Neural progenitor cell (in vitro differentiated cells): ENCODE data around the gene LYVE1. TPM values are rescaled to one million over a fixed set of nuclear protein-coding genes. Genes with fewer than 3 reads are reported as not detected.

Experiments used
- DNase-seq: peaks from one replicate; pipeline ENCODE4 v3.0.0-alpha.2; 2016; ENCODE audit warnings: low spot score
- H2AFZ ChIP-seq: fragments of 200-600 bp; sonication (generic); replicated peaks from 2 replicates; pipeline ENCODE4 v1.6.1; 2016; ENCODE audit warnings: antibody characterized with exemption
- H3F3A ChIP-seq: fragments of 200-600 bp; sonication (generic); 2 replicates; pipeline ENCODE4 v1.6.1; 2016; ENCODE audit warnings: antibody characterized with exemption, low read depth
- H3K27ac ChIP-seq: fragments of 200-600 bp; sonication (generic); 2 replicates; pipeline ENCODE4 v1.5.1; 2016; ENCODE audit warnings: mild to moderate bottlenecking
- H3K27me3 ChIP-seq: fragments of 200-600 bp; sonication (generic); 2 replicates; pipeline ENCODE4 v1.6.1; 2016; ENCODE audit warnings: mild to moderate bottlenecking, moderate library complexity
- H3K36me3 ChIP-seq: fragments of 200-600 bp; sonication (generic); 2 replicates; pipeline ENCODE4 v1.5.1; 2016
- H3K4me1 ChIP-seq: fragments of 200-600 bp; sonication (generic); 2 replicates; pipeline ENCODE4 v1.6.1; 2016; ENCODE audit warnings: mixed run types
- H3K4me2 ChIP-seq: fragments of 200-600 bp; sonication (generic); 2 replicates; pipeline ENCODE4 v1.6.1; 2016
- H3K4me3 ChIP-seq: fragments of 200-600 bp; sonication (generic); 2 replicates; pipeline ENCODE4 v1.5.1; 2016
- H3K79me2 ChIP-seq: fragments of 200-600 bp; sonication (generic); 2 replicates; pipeline ENCODE4 v1.6.1; 2016; ENCODE audit warnings: low read depth
- H3K9ac ChIP-seq: fragments of 200-600 bp; sonication (generic); 2 replicates; pipeline ENCODE4 v1.6.1; 2016
- H3K9me3 ChIP-seq: fragments of 200-600 bp; sonication (generic); 2 replicates; pipeline ENCODE4 v1.5.1; 2016; ENCODE audit warnings: low read depth
- H4K20me1 ChIP-seq: fragments of 200-600 bp; sonication (generic); 2 replicates; pipeline ENCODE4 v1.6.1; 2016; ENCODE audit warnings: low read depth
- H3K27ac Mint-ChIP-seq: 3 replicates; pipeline ENCODE4 v1.8.0; 2021; ENCODE audit warnings: mixed read lengths
- H3K27me3 Mint-ChIP-seq: 2 replicates; pipeline ENCODE4 v1.8.0; 2022; ENCODE audit warnings: low read depth, mild to moderate bottlenecking, inconsistent platforms, moderate library complexity, mixed read lengths; ENCODE audit not compliant: insufficient read depth
- H3K36me3 Mint-ChIP-seq: 3 replicates; pipeline ENCODE4 v1.8.0; 2021; ENCODE audit warnings: mixed read lengths
- H3K4me1 Mint-ChIP-seq: 3 replicates; pipeline ENCODE4 v1.8.0; 2021; ENCODE audit warnings: mixed read lengths
- H3K4me3 Mint-ChIP-seq: 3 replicates; pipeline ENCODE4 v1.8.0; 2021; ENCODE audit warnings: mild to moderate bottlenecking, moderate library complexity, mixed read lengths
- H3K9me3 Mint-ChIP-seq: 3 replicates; pipeline ENCODE4 v1.8.0; 2020; ENCODE audit warnings: mixed read lengths
- CTCF ChIP-seq: fragments of 200-600 bp; sonication (generic); IDR thresholded peaks from 2 replicates; pipeline ENCODE4 v1.5.1; 2017; ENCODE audit warnings: antibody characterized with exemption, mild to moderate bottlenecking
- EZH2 ChIP-seq: fragments of 200-600 bp; sonication (generic); IDR thresholded peaks from 2 replicates; pipeline ENCODE4 v1.6.1; 2017; ENCODE audit warnings: antibody characterized with exemption, mild to moderate bottlenecking, moderate library complexity
- EZH2phosphoT487 ChIP-seq: fragments of 200-600 bp; sonication (generic); IDR thresholded peaks from 2 replicates; pipeline ENCODE4 v1.6.1; 2017; ENCODE audit warnings: antibody characterized with exemption
- total RNA-seq: library from RNA; depleted of rRNA; stranded (reverse); fragments of >200 nt; gene quantifications from 2 replicates; pipeline ENCODE4 v1.2.3, GENCODE V29; 2015; ENCODE audit warnings: low replicate concordance

The LYVE1 gene
- total RNA-seq, 1 donor from 2014 or later: 0.51 TPM

- Histone ChIP-seq H3K9me3 (no peaks in the 10 kb centered on the region), H4K20me1 (no peaks in the 10 kb centered on the region), H3K4me3 (no peak overlapping the region), H3K27ac (no peak overlapping the region), H3K79me2 (no peaks in the 10 kb centered on the region), H3F3A (peaks cover 19% of the 10 kb centered on the region), H3K36me3 (no peaks in the 10 kb centered on the region), H2AFZ (no peak overlapping the region), H3K4me1 (peaks cover 15% of the 10 kb centered on the region), H3K9ac (no peak overlapping the region), H3K27me3 (no peaks in the 10 kb centered on the region), H3K4me2 (no peak overlapping the region)
- H3K9me3 Mint-ChIP-seq: no peaks in the 10 kb centered on the region
- TF ChIP-seq CTCF (no peak), EZH2phosphoT487 (no peak), EZH2 (no peak)
- no peak overlapping the region for H3K27ac Mint-ChIP-seq
- no peak for DNase-seq
- no peaks in the 10 kb centered on the region for H3K27me3 Mint-ChIP-seq
- no peaks in the 10 kb centered on the region for H3K36me3 Mint-ChIP-seq
- peaks cover 8% of the 10 kb centered on the region for H3K4me1 Mint-ChIP-seq
- no peak overlapping the region for H3K4me3 Mint-ChIP-seq
These were observed 23.9 kb upstream of the LYVE1 start for GRCh38 chr11:10592331-10592730.

- Histone ChIP-seq H3K36me3 (no peaks in the 10 kb centered on the region), H3K9ac (no peak overlapping the region), H3F3A (peaks cover 19% of the 10 kb centered on the region), H3K79me2 (no peaks in the 10 kb centered on the region), H3K27ac (no peak overlapping the region), H3K27me3 (no peaks in the 10 kb centered on the region), H3K9me3 (no peaks in the 10 kb centered on the region), H4K20me1 (no peaks in the 10 kb centered on the region), H2AFZ (no peak overlapping the region), H3K4me1 (peaks cover 15% of the 10 kb centered on the region), H3K4me3 (no peak overlapping the region), H3K4me2 (peak overlapping the region; percentile 48)
- no peak for TF ChIP-seq CTCF
- no peak for TF ChIP-seq EZH2
- no peak for TF ChIP-seq EZH2phosphoT487
- H3K4me1 Mint-ChIP-seq: peaks cover 8% of the 10 kb centered on the region
- no peak for DNase-seq
- H3K9me3 Mint-ChIP-seq: no peaks in the 10 kb centered on the region
- H3K27ac Mint-ChIP-seq: no peak overlapping the region
- no peak overlapping the region for H3K4me3 Mint-ChIP-seq
- no peaks in the 10 kb centered on the region for H3K36me3 Mint-ChIP-seq
- no peaks in the 10 kb centered on the region for H3K27me3 Mint-ChIP-seq
These were observed 23.3 kb upstream of the LYVE1 start for GRCh38 chr11:10591741-10592140.

- no peaks in the 10 kb centered on the region for H3K79me2 ChIP-seq
- no peak overlapping the region for H3K4me3 ChIP-seq
- H3K4me2 ChIP-seq: no peak overlapping the region
These were observed 21.9 kb upstream of the LYVE1 start for GRCh38 chr11:10590218-10590915.

More at GRCh38 chr11:10590218-10590915, 21.9 kb upstream of the LYVE1 start:
- Mint-ChIP-seq H3K9me3 (no peaks in the 10 kb centered on the region), H3K36me3 (no peaks in the 10 kb centered on the region), H3K4me3 (no peak overlapping the region), H3K27ac (no peak overlapping the region), H3K27me3 (no peaks in the 10 kb centered on the region), H3K4me1 (peaks cover 8% of the 10 kb centered on the region)
- Histone ChIP-seq H3K9me3 (no peaks in the 10 kb centered on the region), H3K27me3 (no peaks in the 10 kb centered on the region), H2AFZ (no peak overlapping the region), H3K36me3 (no peaks in the 10 kb centered on the region), H3K9ac (no peak overlapping the region), H3F3A (peaks cover 19% of the 10 kb centered on the region), H3K27ac (peak overlapping the region; percentile 72), H4K20me1 (no peaks in the 10 kb centered on the region), H3K4me1 (peaks cover 15% of the 10 kb centered on the region)
- DNase-seq: no peak
- TF ChIP-seq EZH2phosphoT487: no peak
- TF ChIP-seq CTCF: no peak
- no peak for TF ChIP-seq EZH2
